PC-9 (cell line): Measurements from ENCODE around the gene ATP5PD. TPM values are rescaled to one million over a fixed set of nuclear protein-coding genes. Genes with fewer than 3 reads are reported as not detected.

Experiments used
- BruUV-seq: library from RNA; stranded (reverse); fragments of 400-500 nt; replicated peaks from 2 replicates; lab custom pipeline; 2021; lab: Mats Ljungman, UMichigan
- CTCF ChIA-PET: fragments of 300-600 bp; sonication (Branson Sonifier 250); formaldehyde crosslinking; loops from one replicate; lab custom pipeline; 2022; ENCODE audit warnings: antibody characterized with exemption; lab: Charles Lee
- POLR2A ChIA-PET: fragments of 300-600 bp; sonication (Branson Sonifier 250); formaldehyde crosslinking; loops from one replicate; lab custom pipeline; 2022; ENCODE audit warnings: antibody characterized with exemption; ENCODE audit not compliant: unreplicated experiment; lab: Charles Lee
- DNase-seq, 2 experiments: peaks; one replicate each; pipeline versions ENCODE4 v3.0.0 to v3.0.0-alpha.2; 2015 to 2022; ENCODE audit warnings: mixed read lengths in 1 of 2
- H2AFZ ChIP-seq: fragments of 200-600 bp; sonication (generic); 2 replicates; pipeline ENCODE4 v1.8.1; 2017; ENCODE audit warnings: antibody characterized with exemption
- H3F3A ChIP-seq: fragments of 200-600 bp; sonication (generic); 2 replicates; pipeline ENCODE4 v1.8.1; 2017; ENCODE audit warnings: antibody characterized with exemption, mild to moderate bottlenecking, low read depth; ENCODE audit not compliant: insufficient read depth
- H3K27ac ChIP-seq: fragments of 200-600 bp; sonication (generic); 2 replicates; pipeline ENCODE4 v1.6.1; 2016; ENCODE audit warnings: mixed run types
- H3K27me3 ChIP-seq: fragments of 200-600 bp; sonication (generic); 2 replicates; pipeline ENCODE4 v1.6.1; 2016; ENCODE audit warnings: low read depth, mixed run types; ENCODE audit not compliant: insufficient read depth
- H3K36me3 ChIP-seq: fragments of 200-600 bp; sonication (generic); 2 replicates; pipeline ENCODE4 v1.6.1; 2016; ENCODE audit warnings: low read depth, mixed run types
- H3K4me1 ChIP-seq: fragments of 200-600 bp; sonication (generic); replicated peaks from 2 replicates; pipeline ENCODE4 v1.6.1; 2016; ENCODE audit warnings: mixed run types; ENCODE audit not compliant: insufficient read depth
- H3K4me2 ChIP-seq: fragments of 200-600 bp; sonication (generic); 2 replicates; pipeline ENCODE4 v1.6.1; 2017; ENCODE audit warnings: mixed run types
- H3K4me3 ChIP-seq: fragments of 200-600 bp; sonication (generic); 2 replicates; pipeline ENCODE4 v1.6.1; 2016; ENCODE audit warnings: mixed run types
- H3K79me2 ChIP-seq: fragments of 200-600 bp; sonication (generic); 2 replicates; pipeline ENCODE4 v1.6.1; 2017; ENCODE audit warnings: low read depth, mixed run types
- H3K9me2 ChIP-seq: fragments of 200-600 bp; sonication (generic); 2 replicates; pipeline ENCODE4 v1.8.1; 2017; ENCODE audit warnings: mild to moderate bottlenecking; ENCODE audit not compliant: insufficient read depth
- H3K9me3 ChIP-seq: fragments of 200-600 bp; sonication (generic); 2 replicates; pipeline ENCODE4 v1.8.1; 2016; ENCODE audit warnings: low read depth; ENCODE audit not compliant: insufficient read depth
- H4K20me1 ChIP-seq: fragments of 200-600 bp; sonication (generic); 2 replicates; pipeline ENCODE4 v1.8.1; 2017; ENCODE audit not compliant: insufficient read depth
- CTCF ChIP-seq: fragments of 200-600 bp; sonication (generic); conservative IDR thresholded peaks from 2 replicates; pipeline ENCODE4 v1.6.1; 2017; ENCODE audit warnings: mixed run types, antibody characterized with exemption, mild to moderate bottlenecking, moderate library complexity
- EZH2 ChIP-seq: fragments of 200-600 bp; sonication (generic); IDR thresholded peaks from 2 replicates; pipeline ENCODE4 v1.8.0; 2017; ENCODE audit warnings: antibody characterized with exemption, low read depth
- intact Hi-C: fragments of 100-400 bp; cut with micrococcal nuclease; formaldehyde crosslinking; loops from one replicate; pipeline ENCODE4 v1.10.0; 2022; ENCODE audit not compliant: unreplicated experiment
- total RNA-seq: library from RNA; stranded (reverse); gene quantifications from 2 replicates; pipeline ENCODE4 v1.2.3, GENCODE V29; 2021

ATP5PD gene
- total RNA-seq, 1 experiment from 2014 or later: 336 TPM

- peak overlapping the region; percentile 31; the same call in 1 of the 2 replicates for H2AFZ ChIP-seq
- TF ChIP-seq EZH2: no peak
- TF ChIP-seq CTCF: no peak
- peaks cover 62% of the 10 kb centered on the region for H3F3A ChIP-seq
- H3K9me2 ChIP-seq: no peaks in the 10 kb centered on the region
- no peak for DNase-seq
- H3K36me3 ChIP-seq: no peaks in the 10 kb centered on the region
- H3K4me3 ChIP-seq: peak overlapping the region; percentile 22; the same call in 1 of the 2 replicates
- intact Hi-C loops: no loop called here
- H3K9me3 ChIP-seq: no peaks in the 10 kb centered on the region
- H3K27ac ChIP-seq: peak overlapping the region; percentile 93
- H3K4me1 ChIP-seq: peaks cover 48% of the 10 kb centered on the region
- BruUV-seq: no TSS peak
- H3K4me2 ChIP-seq: peak overlapping the region; percentile 75
- ChIA-PET POLR2A (interaction anchor here (0.5 to 1.3 kb wide), 5 partner anchors 9 to 377 kb away, joined by 3 to 18 read pairs (median 4); partner anchors contain the start of genes SLC16A5 and TMEM94), CTCF (interaction anchor here (0.6 to 1.6 kb wide), 4 partner anchors 12 to 118 kb away, joined by 3 to 4 read pairs (median 4); no protein-coding TSS in a partner anchor)
- no peaks in the 10 kb centered on the region for H4K20me1 ChIP-seq
- no peaks in the 10 kb centered on the region for H3K79me2 ChIP-seq
- no peaks in the 10 kb centered on the region for H3K27me3 ChIP-seq
These were observed 32.2 kb upstream of the ATP5PD start for GRCh38 chr17:75079023-75079373.

GRCh38 chr17:75078284-75079022, 31.7 kb upstream of the ATP5PD start:
- H4K20me1 ChIP-seq: no peaks in the 10 kb centered on the region
- intact Hi-C loops: loop anchor here (1.0 kb wide), 1 partner anchor 18 kb away; no protein-coding TSS in a partner anchor
- no peaks in the 10 kb centered on the region for H3K9me2 ChIP-seq
- H3K36me3 ChIP-seq: no peaks in the 10 kb centered on the region
- TF ChIP-seq EZH2: no peak
- no peak for TF ChIP-seq CTCF
- H3K4me1 ChIP-seq: peaks cover 43% of the 10 kb centered on the region
- no peaks in the 10 kb centered on the region for H3K27me3 ChIP-seq
- POLR2A ChIA-PET: interaction anchor here (0.6 to 1.3 kb wide), 3 partner anchors 9 to 14 kb away, joined by 3 to 18 read pairs (median 14); partner anchors contain the start of gene SLC16A5
- H3F3A ChIP-seq: peaks cover 56% of the 10 kb centered on the region
- peak; percentile 75 to 90 for DNase-seq
- BruUV-seq: TSS peak; percentile 78
- H3K4me3 ChIP-seq: peak overlapping the region; percentile 22; the same call in 1 of the 2 replicates
- H3K4me2 ChIP-seq: peak overlapping the region; percentile 75
- H3K9me3 ChIP-seq: no peaks in the 10 kb centered on the region
- peak overlapping the region; percentile 93 for H3K27ac ChIP-seq
- H3K79me2 ChIP-seq: no peaks in the 10 kb centered on the region
- CTCF ChIA-PET: interaction anchor here (0.6 to 1.6 kb wide), 4 partner anchors 12 to 117 kb away, joined by 3 to 4 read pairs (median 4); no protein-coding TSS in a partner anchor
- H2AFZ ChIP-seq: peak overlapping the region; percentile 31

GRCh38 chr17:75077496-75078283, 30.9 kb upstream of the ATP5PD start:
- no peaks in the 10 kb centered on the region for H3K36me3 ChIP-seq
- no peaks in the 10 kb centered on the region for H3K9me2 ChIP-seq
- intact Hi-C loops: loop anchor here (1.0 kb wide), 1 partner anchor 19 kb away; no protein-coding TSS in a partner anchor
- POLR2A ChIA-PET: interaction anchor here (0.6 kb wide), 1 partner anchor 11 kb away, joined by 3 read pairs; no protein-coding TSS in a partner anchor
- peaks cover 49% of the 10 kb centered on the region for H3F3A ChIP-seq
- no peaks in the 10 kb centered on the region for H3K79me2 ChIP-seq
- CTCF ChIA-PET: interaction anchor here (1.3 to 1.6 kb wide), 2 partner anchors 13 to 18 kb away, joined by 4 read pairs; no protein-coding TSS in a partner anchor
- H3K27ac ChIP-seq: peak overlapping the region; percentile 93
- H3K4me1 ChIP-seq: peaks cover 35% of the 10 kb centered on the region
- no peaks in the 10 kb centered on the region for H3K27me3 ChIP-seq
- H4K20me1 ChIP-seq: no peaks in the 10 kb centered on the region
- peak in 1 of 2 experiments; percentile 55 for DNase-seq
- no peak overlapping the region for H2AFZ ChIP-seq
- H3K4me2 ChIP-seq: peak overlapping the region; percentile 75
- TF ChIP-seq EZH2 (no peak), CTCF (no peak)
- no TSS peak for BruUV-seq
- H3K9me3 ChIP-seq: no peaks in the 10 kb centered on the region
- peak overlapping the region; percentile 22; the same call in 1 of the 2 replicates for H3K4me3 ChIP-seq
